Liver (tissue), 9 donors: Measurements from ENCODE around the gene HHAT. TPM values are rescaled to one million over a fixed set of nuclear protein-coding genes. Genes with fewer than 3 reads are reported as not detected.

Experiments
- DNase-seq: peaks from one replicate; pipeline ENCODE4 v3.0.0-alpha.2; 2017; ENCODE audit warnings: low spot score
- H3K27ac ChIP-seq, 2 donors: one replicate each; pipeline ENCODE4 v1.7.0; 2013; ENCODE audit warnings: inconsistent platforms in 2 of 2, low read length in 2 of 2, control low read depth in 1 of 2, low read depth in 1 of 2, mild to moderate bottlenecking in 1 of 2
- H3K27me3 ChIP-seq, 4 donors: one replicate each; pipeline versions ENCODE4 v1.6.1 to v1.7.0; 2013; ENCODE audit warnings: low read length in 3 of 4, inconsistent platforms in 1 of 4, mild to moderate bottlenecking in 1 of 4, moderate library complexity in 1 of 4; ENCODE audit not compliant: control insufficient read depth in 4 of 4, insufficient read depth in 4 of 4
- H3K36me3 ChIP-seq, 4 donors: one replicate each; pipeline versions ENCODE4 v1.6.1 to v1.7.0; 2013; ENCODE audit warnings: low read length in 3 of 4, mild to moderate bottlenecking in 3 of 4, low read depth in 1 of 4, moderate library complexity in 1 of 4; ENCODE audit not compliant: control insufficient read depth in 4 of 4, insufficient read depth in 3 of 4
- H3K4me1 ChIP-seq, 4 donors: one replicate each; pipeline versions ENCODE4 v1.6.1 to v1.7.0; 2013; ENCODE audit warnings: low read length in 3 of 4, mild to moderate bottlenecking in 3 of 4, moderate library complexity in 1 of 4; ENCODE audit not compliant: control insufficient read depth in 4 of 4, insufficient read depth in 4 of 4
- H3K4me3 ChIP-seq, 3 donors: one replicate each; pipeline versions ENCODE4 v1.6.1 to v1.7.0; 2013; ENCODE audit warnings: low read length in 3 of 3, control low read depth in 1 of 3, low read depth in 1 of 3, mild to moderate bottlenecking in 1 of 3
- H3K9ac ChIP-seq, 2 donors: one replicate each; pipeline ENCODE4 v1.7.0; 2013; ENCODE audit warnings: low read length in 2 of 2, mild to moderate bottlenecking in 2 of 2, moderate library complexity in 2 of 2, control low read depth in 1 of 2, low read depth in 1 of 2
- H3K9me3 ChIP-seq, 4 donors: one replicate each; pipeline versions ENCODE4 v1.6.1 to v1.7.0; 2013; ENCODE audit warnings: low read length in 3 of 4; ENCODE audit not compliant: control insufficient read depth in 4 of 4
- ATF3 ChIP-seq: IDR thresholded peaks from 2 replicates; pipeline ENCODE4 v1.6.1; 2016; ENCODE audit warnings: antibody characterized with exemption
- EGR1 ChIP-seq, 2 donors: IDR thresholded peaks; 2 replicates each; pipeline ENCODE4 v1.6.1; 2016 to 2018; ENCODE audit warnings: antibody characterized with exemption in 2 of 2, low read depth in 2 of 2
- FOXA1 ChIP-seq: IDR thresholded peaks from 2 replicates; pipeline ENCODE4 v1.6.1; 2016; ENCODE audit warnings: antibody characterized with exemption
- FOXA2 ChIP-seq: IDR thresholded peaks from 2 replicates; pipeline ENCODE4 v1.6.1; 2016; ENCODE audit warnings: antibody characterized with exemption
- GABPA ChIP-seq, 2 donors: IDR thresholded peaks in 1 of 2; conservative IDR thresholded peaks in 1 of 2; 2 replicates each; pipeline ENCODE4 v1.6.1; 2016; ENCODE audit warnings: antibody characterized with exemption in 2 of 2, mild to moderate bottlenecking in 1 of 2, moderate library complexity in 1 of 2
- HNF4A ChIP-seq, 2 donors: conservative IDR thresholded peaks; 2 replicates each; pipeline ENCODE4 v1.6.1; 2016; ENCODE audit warnings: antibody characterized with exemption in 2 of 2, mild to moderate bottlenecking in 2 of 2
- HNF4G ChIP-seq: IDR thresholded peaks from 2 replicates; pipeline ENCODE4 v1.6.1; 2016; ENCODE audit warnings: antibody characterized with exemption
- JUND ChIP-seq, 2 donors: IDR thresholded peaks; 2 replicates each; pipeline ENCODE4 v1.6.1; 2016; ENCODE audit warnings: antibody characterized with exemption in 2 of 2
- MAX ChIP-seq: IDR thresholded peaks from 2 replicates; pipeline ENCODE4 v1.6.1; 2016; ENCODE audit warnings: antibody characterized with exemption
- NR2F2 ChIP-seq: IDR thresholded peaks from 2 replicates; pipeline ENCODE4 v1.6.1; 2016; ENCODE audit warnings: antibody characterized with exemption
- RAD21 ChIP-seq, 2 donors: IDR thresholded peaks; 2 replicates each; pipeline ENCODE4 v1.6.1; 2016; ENCODE audit warnings: antibody characterized with exemption in 2 of 2, mild to moderate bottlenecking in 2 of 2
- REST ChIP-seq: IDR thresholded peaks from 2 replicates; pipeline ENCODE4 v1.6.1; 2016; ENCODE audit warnings: antibody characterized with exemption, mild to moderate bottlenecking
- RXRA ChIP-seq, 2 donors: IDR thresholded peaks; 2 replicates each; pipeline ENCODE4 v1.6.1; 2017 to 2018; ENCODE audit warnings: antibody characterized with exemption in 2 of 2, mild to moderate bottlenecking in 1 of 2
- SP1 ChIP-seq: IDR thresholded peaks from 2 replicates; pipeline ENCODE4 v1.6.1; 2018; ENCODE audit warnings: antibody characterized with exemption, mild to moderate bottlenecking
- TAF1 ChIP-seq: conservative IDR thresholded peaks from 2 replicates; pipeline ENCODE4 v1.6.1; 2016; ENCODE audit warnings: antibody characterized with exemption, mild to moderate bottlenecking
- YY1 ChIP-seq: IDR thresholded peaks from 2 replicates; pipeline ENCODE4 v1.6.1; 2016; ENCODE audit warnings: antibody characterized with exemption, mild to moderate bottlenecking
- WGBS: extraction: QIAGEN DNeasy Blood & Tissue Kit; methylation state at CpG from one replicate; pipeline ENCODE4 v1.1.7; 2013; 5-methylcytosine and 5-hydroxymethylcytosine counted together
- polyA plus RNA-seq, 2 donors: library from polyadenylated mRNA; stranded (reverse) in 1 of 2; unstranded in 1 of 2; fragments of 200-250 nt in 1 of 2; fragments of >200 nt in 1 of 2; fragmentation: Nextera tagmentation in 1 of 2; extraction: Ambion mirVana in 1 of 2; gene quantifications; one replicate each; pipeline versions ENCODE4 v1.2.1 to v1.2.3, GENCODE V29; 2013 to 2015
- total RNA-seq, 2 donors: library from RNA; depleted of rRNA; stranded (reverse); fragments of >200 nt; gene quantifications; one replicate each; pipeline ENCODE4 v1.2.3, GENCODE V29; 2014
- TF ChIP-seq, protein P1 (sequence below): fragments of 150-350 bp; IDR thresholded peaks from 2 replicates; pipeline ENCODE4 v1.5.1; 2017; ENCODE audit warnings: improper control_type of control experiment, low read depth, low read length; ENCODE audit not compliant: missing input control
- donor health status: healthy.
- donor health status: healthy.
- donor health status: healthy.
- donor health status: healthy.
- donor health status: healthy.

HHAT gene
- total and polyA plus RNA-seq, 4 donors, result 1.3 to 2.2 (median 1.6) TPM

DNA sequence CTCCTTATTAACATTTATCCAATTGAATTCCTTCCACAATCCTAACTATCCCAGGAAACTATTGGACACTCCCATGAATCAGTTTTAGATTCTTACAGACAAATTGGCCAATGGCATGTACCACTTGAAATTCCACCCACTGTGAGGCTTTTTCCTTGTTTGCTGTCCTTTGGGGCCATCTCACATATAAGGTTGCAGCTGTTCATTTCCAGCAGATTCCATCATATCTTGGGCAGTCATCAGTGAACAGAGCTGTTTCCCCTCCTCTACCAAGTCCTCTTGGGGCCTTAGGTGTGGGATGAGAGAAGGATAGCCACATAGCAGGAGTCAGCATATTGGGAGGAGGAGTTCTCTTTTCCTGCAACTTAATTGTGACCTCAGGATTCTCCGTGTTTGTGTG is 109.1 kb downstream of the HHAT start:
- H3K4me1 ChIP-seq, result no peaks in the 10 kb centered on the region
- no peak overlapping the region for H3K4me3 ChIP-seq
- no peak overlapping the region for H3K9ac ChIP-seq
- H3K36me3 ChIP-seq, result no peaks in the 10 kb centered on the region
- H3K27ac ChIP-seq, result no peak overlapping the region
- no peak for TF ChIP-seq MAX
- TF ChIP-seq NR2F2, result no peak
- no peak for TF ChIP-seq ATF3
- no peak for TF ChIP-seq TAF1
- TF ChIP-seq JUND (IDR thresholded peaks at IDR 0.05), result no peak
- no peak for TF ChIP-seq RAD21 (IDR thresholded peaks at IDR 0.05)
- TF ChIP-seq SP1, result no peak
- no peak for TF ChIP-seq GABPA (IDR thresholded peaks at IDR 0.05 in 1 of 2, conservative IDR thresholded peaks at IDR 0.05 in 1 of 2)
- no peak for TF ChIP-seq HNF4G
- TF ChIP-seq HNF4A (conservative IDR thresholded peaks at IDR 0.05), result no peak
- TF ChIP-seq FOXA1, result no peak
- no peak for TF ChIP-seq REST
- TF ChIP-seq, protein P1, sequence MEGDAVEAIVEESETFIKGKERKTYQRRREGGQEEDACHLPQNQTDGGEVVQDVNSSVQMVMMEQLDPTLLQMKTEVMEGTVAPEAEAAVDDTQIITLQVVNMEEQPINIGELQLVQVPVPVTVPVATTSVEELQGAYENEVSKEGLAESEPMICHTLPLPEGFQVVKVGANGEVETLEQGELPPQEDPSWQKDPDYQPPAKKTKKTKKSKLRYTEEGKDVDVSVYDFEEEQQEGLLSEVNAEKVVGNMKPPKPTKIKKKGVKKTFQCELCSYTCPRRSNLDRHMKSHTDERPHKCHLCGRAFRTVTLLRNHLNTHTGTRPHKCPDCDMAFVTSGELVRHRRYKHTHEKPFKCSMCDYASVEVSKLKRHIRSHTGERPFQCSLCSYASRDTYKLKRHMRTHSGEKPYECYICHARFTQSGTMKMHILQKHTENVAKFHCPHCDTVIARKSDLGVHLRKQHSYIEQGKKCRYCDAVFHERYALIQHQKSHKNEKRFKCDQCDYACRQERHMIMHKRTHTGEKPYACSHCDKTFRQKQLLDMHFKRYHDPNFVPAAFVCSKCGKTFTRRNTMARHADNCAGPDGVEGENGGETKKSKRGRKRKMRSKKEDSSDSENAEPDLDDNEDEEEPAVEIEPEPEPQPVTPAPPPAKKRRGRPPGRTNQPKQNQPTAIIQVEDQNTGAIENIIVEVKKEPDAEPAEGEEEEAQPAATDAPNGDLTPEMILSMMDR, result no peak
- no peak for TF ChIP-seq FOXA2
- DNase-seq, result no peak
- no peaks in the 10 kb centered on the region for H3K27me3 ChIP-seq
- no peaks in the 10 kb centered on the region for H3K9me3 ChIP-seq
- WGBS, result 88% methylated on average over 1 of the region's 1 CpG

GRCh38 chr1:210438928-210439841 is 110.5 kb downstream of the HHAT start:
- Histone ChIP-seq H3K4me3 (no peak overlapping the region), H3K9me3 (no peaks in the 10 kb centered on the region), H3K4me1 (no peaks in the 10 kb centered on the region), H3K27me3 (no peaks in the 10 kb centered on the region), H3K27ac (no peak overlapping the region), H3K9ac (no peak overlapping the region), H3K36me3 (no peaks in the 10 kb centered on the region)
- WGBS, result 82% methylated on average over 7 of the region's 7 CpGs
- DNase-seq, result no peak
- no peak for TF ChIP-seq SP1
- no peak for TF ChIP-seq REST
- TF ChIP-seq GABPA (IDR thresholded peaks at IDR 0.05 in 1 of 2, conservative IDR thresholded peaks at IDR 0.05 in 1 of 2), result no peak
- no peak for TF ChIP-seq EGR1 (IDR thresholded peaks at IDR 0.05; ENCODE audit: low read depth in 2 of 2)
- TF ChIP-seq YY1, result no peak
- TF ChIP-seq, protein P1, result no peak
- TF ChIP-seq TAF1, result no peak
- TF ChIP-seq FOXA2, result no peak
- TF ChIP-seq HNF4G, result no peak
- no peak for TF ChIP-seq RXRA (IDR thresholded peaks at IDR 0.05)
- TF ChIP-seq ATF3, result no peak
- no peak for TF ChIP-seq RAD21 (IDR thresholded peaks at IDR 0.05)
- TF ChIP-seq JUND (IDR thresholded peaks at IDR 0.05), result no peak
- no peak for TF ChIP-seq NR2F2
- no peak for TF ChIP-seq HNF4A (conservative IDR thresholded peaks at IDR 0.05)
- no peak for TF ChIP-seq FOXA1
